Thyroid gland (tissue), 4 donors: ENCODE data around the gene ALDOC.
"Not testable (repeated sequence)": the region's sequence is repeated elsewhere in the genome, so short reads cannot be mapped to it uniquely, and the experiment has no call there.

Source experiments
- CTCF ChIP-seq, 6 experiments: fragments of 200-600 bp in 3 of 6; fragments of 450-650 bp in 3 of 6; sonication (generic) in 3 of 6; IDR thresholded peaks; one replicate each; pipeline ENCODE4 v1.5.1; 2016 to 2019; ENCODE audit warnings: antibody characterized with exemption in 6 of 6, mild to moderate bottlenecking in 2 of 6, inconsistent platforms in 1 of 6, moderate library complexity in 1 of 6
- POLR2A ChIP-seq, 2 donors: fragments of 450-650 bp; IDR thresholded peaks; one replicate each; pipeline ENCODE4 v1.6.1; 2017; ENCODE audit warnings: antibody characterized with exemption in 2 of 2, mild to moderate bottlenecking in 2 of 2, moderate library complexity in 1 of 2

- not testable (repeated sequence) for TF ChIP-seq POLR2A, CTCF (IDR thresholded peaks at IDR 0.05)
Observed at GRCh38 chr17:28604031-28604430, 27.3 kb upstream of the ALDOC start.
